ENCODE data around the gene CCDC24.

DNA sequence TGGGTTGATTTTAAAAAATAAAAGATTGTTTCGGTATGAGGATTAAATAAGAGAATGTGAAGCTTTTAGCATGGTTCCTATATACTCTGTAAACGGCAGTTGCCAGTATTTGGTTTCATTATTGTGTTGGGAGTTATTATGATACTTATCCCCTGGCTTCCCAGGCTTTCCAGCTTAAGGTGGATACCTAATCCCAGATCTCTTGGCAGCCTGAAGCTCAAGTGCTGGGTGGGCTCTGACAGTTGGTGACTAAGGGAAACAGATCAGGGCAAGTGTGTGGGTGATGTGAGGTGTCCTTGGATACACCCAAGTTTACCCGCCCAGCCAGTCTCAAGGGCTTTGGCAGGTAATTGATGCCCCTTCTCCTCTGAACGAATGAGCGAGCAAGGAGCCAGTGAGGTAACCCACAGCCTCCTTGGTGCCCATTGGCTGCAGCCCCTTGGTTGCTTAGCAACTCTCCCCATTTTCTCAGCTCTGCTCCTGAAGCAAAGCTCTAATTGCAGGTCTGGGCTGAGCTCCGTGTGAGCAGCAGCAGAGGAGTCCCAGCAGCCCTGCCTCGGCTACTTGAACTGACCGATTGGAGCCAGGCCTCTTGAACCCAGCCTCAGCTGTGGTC lies 38.6 kb upstream of the CCDC24 start:
- no peak for TF ChIP-seq CTCF (IDR thresholded peaks at IDR 0.05)
- TF ChIP-seq MAFK (IDR thresholded peaks at IDR 0.05; ENCODE audit: partially characterized antibody) = no peak
- no peak for TF ChIP-seq EP300 (IDR thresholded peaks at IDR 0.05)
- TF ChIP-seq POLR2A (IDR thresholded peaks at IDR 0.05; ENCODE audit: low read length) = no peak
- TF ChIP-seq NR3C1 (IDR thresholded peaks at IDR 0.05) = no peak
- no peak for TF ChIP-seq CHD2 (IDR thresholded peaks at IDR 0.05; ENCODE audit: low read length, partially characterized antibody)
- TF ChIP-seq PHF8 (IDR thresholded peaks at IDR 0.05; ENCODE audit: borderline replicate concordance, low read depth) = no peak
- TF ChIP-seq CEBPB (IDR thresholded peaks at IDR 0.05) = no peak
- no peak for TF ChIP-seq GATA3 (IDR thresholded peaks at IDR 0.05; ENCODE audit: borderline replicate concordance)
- no peak for TF ChIP-seq EHMT2 (IDR thresholded peaks at IDR 0.05; ENCODE audit: low read depth)
- TF ChIP-seq RCOR1 (IDR thresholded peaks at IDR 0.05; ENCODE audit: low read depth, low read length) = no peak
- no peak for TF ChIP-seq ESRRA (IDR thresholded peaks at IDR 0.05; ENCODE audit: borderline replicate concordance, low read length)
- TF ChIP-seq RFX5 (IDR thresholded peaks at IDR 0.05) = no peak
- TF ChIP-seq CBX8 (IDR thresholded peaks at IDR 0.05) = no peak
